ENCODE data around the gene ANK2. TPM values are rescaled to one million over a fixed set of nuclear protein-coding genes. Genes with fewer than 3 reads are reported as not detected.

ANK2 gene
- total and polyA plus RNA-seq, 2 of the 13 experiments (the other 11 are each of a cell fraction or from before 2014, with no cell fraction given): 2.7 to 15.1 TPM

GRCh38 chr4:113288257-113288656 lies 238.8 kb downstream of the ANK2 start:
- Histone ChIP-seq H3K4me2 (ENCODE audit: low read depth, low read length) (no peak overlapping the region), H3K4me3 (replicated peaks in 1 of 3; ENCODE audit: insufficient read depth in 1 of 3, low read depth in 2 of 3, low read length in 3 of 3) (no peak overlapping the region), H2AFZ (ENCODE audit: low read length) (no peak overlapping the region), H3K9me3 (ENCODE audit: low read length) (no peaks in the 10 kb centered on the region), H3K36me3 (replicated peaks in 1 of 2; ENCODE audit: control insufficient read depth in 1 of 2, insufficient read depth in 2 of 2, low read length in 2 of 2) (no peaks in the 10 kb centered on the region), H4K20me1 (ENCODE audit: insufficient read depth, low read length) (no peaks in the 10 kb centered on the region), H3K4me1 (ENCODE audit: insufficient read depth, low read length) (no peaks in the 10 kb centered on the region), H3K27ac (ENCODE audit: extremely low read length, insufficient read depth, low read length) (no peak overlapping the region), H3K79me2 (ENCODE audit: insufficient read depth, low read length) (no peaks in the 10 kb centered on the region), H3K27me3 (ENCODE audit: control insufficient read depth in 1 of 2, insufficient read depth in 2 of 2, low read length in 2 of 2) (no peaks in the 10 kb centered on the region), H3K9ac (ENCODE audit: insufficient read depth, low read depth, low read length) (no peak overlapping the region)
- CTCF ChIA-PET (ENCODE audit: low intra/inter-chr PET ratio, low total read pairs): no interaction called here
- DNase-seq (ENCODE audit: low spot score): no peak
- no peak for FAIRE-seq
- no TSS peak for BruUV-seq (replicated peaks)
- POLR2A ChIA-PET: no interaction called here
- ATAC-seq: no peak
- intact Hi-C loops (cut with micrococcal nuclease; ENCODE audit: unreplicated experiment): no loop called here
- TF ChIP-seq CEBPG (CRISPR knock-in tag; IDR thresholded peaks at IDR 0.05): no peak
- no peak for TF ChIP-seq ZNF30 (CRISPR knock-in tag; IDR thresholded peaks at IDR 0.05)
- no peak for TF ChIP-seq ZBTB37 (CRISPR knock-in tag; IDR thresholded peaks at IDR 0.05)
- no peak for TF ChIP-seq SP5 (CRISPR knock-in tag; IDR thresholded peaks at IDR 0.05; ENCODE audit: borderline replicate concordance, low read depth)
- WGBS (ENCODE audit: low lambda C conversion rate): 81% methylated on average over 2 of the region's 2 CpGs
- in situ Hi-C loops (cut with HindIII; ENCODE audit: extremely low pct_ligation_motif_present, low pct_unique_long_range_greater_than_20kb): no loop called here

DNA sequence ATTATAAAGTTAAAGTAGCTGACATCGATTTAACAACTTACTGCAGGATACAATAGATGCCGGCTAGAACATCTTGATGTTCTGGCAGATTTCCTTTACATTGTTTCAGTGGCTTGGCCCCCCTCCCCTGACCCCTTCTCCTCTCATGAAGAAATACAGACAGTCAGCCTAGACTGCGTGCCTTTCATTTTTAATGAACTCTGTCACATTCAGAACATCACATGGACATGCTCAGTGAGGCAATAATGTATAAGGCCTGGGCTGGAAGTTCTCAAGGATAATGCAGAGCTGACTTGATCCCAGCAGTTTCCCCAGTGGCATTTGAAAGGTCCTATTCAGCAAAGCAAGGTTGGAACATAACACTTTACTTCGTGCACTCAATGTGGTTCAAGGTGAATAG lies 239.2 kb downstream of the ANK2 start:
- Histone ChIP-seq H4K20me1 (ENCODE audit: insufficient read depth, low read length) (no peaks in the 10 kb centered on the region), H3K4me1 (ENCODE audit: insufficient read depth, low read length) (no peaks in the 10 kb centered on the region), H3K27me3 (ENCODE audit: control insufficient read depth in 1 of 2, insufficient read depth in 2 of 2, low read length in 2 of 2) (no peaks in the 10 kb centered on the region), H3K79me2 (ENCODE audit: insufficient read depth, low read length) (no peaks in the 10 kb centered on the region), H3K4me2 (ENCODE audit: low read depth, low read length) (no peak overlapping the region), H2AFZ (ENCODE audit: low read length) (no peak overlapping the region), H3K9ac (ENCODE audit: insufficient read depth, low read depth, low read length) (no peak overlapping the region), H3K27ac (ENCODE audit: extremely low read length, insufficient read depth, low read length) (no peak overlapping the region), H3K4me3 (replicated peaks in 1 of 3; ENCODE audit: insufficient read depth in 1 of 3, low read depth in 2 of 3, low read length in 3 of 3) (no peak overlapping the region), H3K36me3 (replicated peaks in 1 of 2; ENCODE audit: control insufficient read depth in 1 of 2, insufficient read depth in 2 of 2, low read length in 2 of 2) (no peaks in the 10 kb centered on the region), H3K9me3 (ENCODE audit: low read length) (no peaks in the 10 kb centered on the region)
- WGBS (ENCODE audit: low lambda C conversion rate): 89% methylated on average over 4 of the region's 4 CpGs
- ATAC-seq (no peak), FAIRE-seq (no peak), DNase-seq (ENCODE audit: low spot score) (no peak)
- TF ChIP-seq JDP2 (CRISPR knock-in tag; IDR thresholded peaks at IDR 0.05; ENCODE audit: borderline replicate concordance): no peak
- TF ChIP-seq ZNF543 (CRISPR knock-in tag; IDR thresholded peaks at IDR 0.05): no peak
- TF ChIP-seq ZNF275 (CRISPR knock-in tag; IDR thresholded peaks at IDR 0.05; ENCODE audit: borderline replicate concordance): no peak
- POLR2A ChIA-PET: no interaction called here
- in situ Hi-C loops (cut with HindIII; ENCODE audit: extremely low pct_ligation_motif_present, low pct_unique_long_range_greater_than_20kb): no loop called here
- BruUV-seq (replicated peaks): no TSS peak
- CTCF ChIA-PET (ENCODE audit: low intra/inter-chr PET ratio, low total read pairs): no interaction called here
- intact Hi-C loops (cut with micrococcal nuclease; ENCODE audit: unreplicated experiment): no loop called here
